Sigmoid colon (tissue), 4 donors: Measurements from ENCODE around the gene BBS5.

Source experiments
- POLR2A ChIP-seq, 2 donors: fragments of 450-650 bp; IDR thresholded peaks; one replicate each; pipeline ENCODE4 v1.6.1; 2016; ENCODE audit warnings: antibody characterized with exemption in 2 of 2, mild to moderate bottlenecking in 2 of 2, moderate library complexity in 2 of 2
- POLR2AphosphoS5 ChIP-seq, 4 donors: sonication (generic); formaldehyde crosslinking; IDR thresholded peaks; one replicate each; pipeline ENCODE4 v1.6.1; 2017; ENCODE audit warnings: antibody characterized with exemption in 4 of 4
- TF ChIP-seq, protein P1 (sequence below), 4 experiments: fragments of 450-650 bp in 3 of 4; fragments of 200-600 bp in 1 of 4; IDR thresholded peaks; one replicate each; pipeline ENCODE4 v1.5.1; 2016 to 2019; ENCODE audit warnings: antibody characterized with exemption in 4 of 4, mild to moderate bottlenecking in 3 of 4, moderate library complexity in 2 of 4

DNA sequence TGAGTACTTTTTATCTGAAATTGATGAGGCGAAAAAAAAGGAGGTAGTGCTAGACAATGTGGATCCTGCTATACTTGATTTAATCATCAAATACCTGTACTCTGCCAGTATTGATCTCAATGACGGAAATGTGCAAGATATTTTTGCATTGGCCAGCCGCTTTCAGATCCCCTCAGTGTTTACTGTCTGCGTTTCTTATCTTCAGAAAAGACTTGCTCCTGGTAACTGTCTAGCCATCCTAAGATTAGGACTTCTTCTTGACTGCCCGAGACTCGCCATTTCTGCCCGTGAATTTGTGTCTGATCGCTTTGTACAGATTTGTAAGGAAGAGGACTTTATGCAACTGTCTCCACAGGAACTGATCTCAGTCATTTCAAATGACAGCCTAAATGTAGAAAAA, 30.7 kb downstream of the BBS5 start:
- TF ChIP-seq POLR2A (IDR thresholded peaks at IDR 0.05) (no peak), POLR2AphosphoS5 (IDR thresholded peaks at IDR 0.05) (no peak)
- TF ChIP-seq, protein P1, sequence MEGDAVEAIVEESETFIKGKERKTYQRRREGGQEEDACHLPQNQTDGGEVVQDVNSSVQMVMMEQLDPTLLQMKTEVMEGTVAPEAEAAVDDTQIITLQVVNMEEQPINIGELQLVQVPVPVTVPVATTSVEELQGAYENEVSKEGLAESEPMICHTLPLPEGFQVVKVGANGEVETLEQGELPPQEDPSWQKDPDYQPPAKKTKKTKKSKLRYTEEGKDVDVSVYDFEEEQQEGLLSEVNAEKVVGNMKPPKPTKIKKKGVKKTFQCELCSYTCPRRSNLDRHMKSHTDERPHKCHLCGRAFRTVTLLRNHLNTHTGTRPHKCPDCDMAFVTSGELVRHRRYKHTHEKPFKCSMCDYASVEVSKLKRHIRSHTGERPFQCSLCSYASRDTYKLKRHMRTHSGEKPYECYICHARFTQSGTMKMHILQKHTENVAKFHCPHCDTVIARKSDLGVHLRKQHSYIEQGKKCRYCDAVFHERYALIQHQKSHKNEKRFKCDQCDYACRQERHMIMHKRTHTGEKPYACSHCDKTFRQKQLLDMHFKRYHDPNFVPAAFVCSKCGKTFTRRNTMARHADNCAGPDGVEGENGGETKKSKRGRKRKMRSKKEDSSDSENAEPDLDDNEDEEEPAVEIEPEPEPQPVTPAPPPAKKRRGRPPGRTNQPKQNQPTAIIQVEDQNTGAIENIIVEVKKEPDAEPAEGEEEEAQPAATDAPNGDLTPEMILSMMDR (IDR thresholded peaks at IDR 0.05): no peak
